Measurements from ENCODE around the gene PNCK. TPM values are rescaled to one million over a fixed set of nuclear protein-coding genes. Genes with fewer than 3 reads are reported as not detected.

Gene PNCK
- total RNA-seq, 1 experiment from 2014 or later, result 0.84 TPM

DNA sequence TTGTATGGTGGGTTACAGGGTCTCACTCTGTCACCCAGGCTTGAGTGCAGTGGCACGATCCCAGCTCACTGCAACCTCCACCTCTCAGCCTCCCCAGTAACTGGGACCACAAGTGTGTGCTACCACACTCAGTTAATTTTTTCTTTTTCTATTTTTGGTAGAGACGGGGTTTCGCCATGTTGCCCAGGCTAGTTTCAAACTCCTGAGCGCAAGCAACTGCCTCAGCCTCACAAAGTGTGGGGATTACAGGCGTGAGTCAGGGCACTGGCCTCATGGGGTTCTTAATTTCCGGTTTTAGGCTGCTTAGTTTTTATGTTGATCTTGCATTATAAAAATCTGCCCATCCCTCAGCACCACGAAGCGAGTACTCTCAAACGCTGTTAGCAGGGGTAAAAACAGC lies 43.8 kb upstream of the PNCK start:
- H3K27me3 ChIP-seq (ENCODE audit: insufficient read depth, low read length), result no peaks in the 10 kb centered on the region
- CTCF ChIA-PET, result no interaction called here

More for the DNA sequence above, 43.8 kb upstream of the PNCK start:
- H3K4me3 ChIP-seq (replicated peaks in 1 of 2; ENCODE audit: low read depth in 1 of 2, low read length in 2 of 2), result no peak overlapping the region
- H3K36me3 ChIP-seq (ENCODE audit: control insufficient read depth in 1 of 2, insufficient read depth in 2 of 2, low read length in 2 of 2), result peaks cover 25 to 34% of the 10 kb centered on the region in 2 experiments; a peak in 3 of 4 replicates
- H2AFZ ChIP-seq (ENCODE audit: low read depth, low read length, poor library complexity, severe bottlenecking), result no peak overlapping the region
- ATAC-seq, result no peak
- RAD21 ChIA-PET (ENCODE audit: low non-redundant PET in 1 of 2, low total read pairs in 2 of 2, uncharacterized antibody in 2 of 2, unreplicated experiment in 2 of 2), result no interaction called here
- intact Hi-C loops (cut with micrococcal nuclease), result no loop called here
- peaks cover 43% of the 10 kb centered on the region for H3K79me2 ChIP-seq (ENCODE audit: insufficient read depth, low read length)
- DNase-seq (ENCODE audit: low read depth, low spot score), result no peak
- no TSS peak for BruUV-seq (replicated peaks)
- H3K9ac ChIP-seq (ENCODE audit: low read length), result no peak overlapping the region
- no peaks in the 10 kb centered on the region for H4K20me1 ChIP-seq (ENCODE audit: insufficient read depth)
- H3K9me3 ChIP-seq (ENCODE audit: control insufficient read depth in 1 of 2, insufficient read depth in 1 of 2, low read depth in 1 of 2, low read length in 2 of 2), result no peaks in the 10 kb centered on the region
- peaks cover 4% of the 10 kb centered on the region in 2 experiments; a peak in 1 of 4 replicates for H3K4me1 ChIP-seq (ENCODE audit: control insufficient read depth in 1 of 2, insufficient read depth in 2 of 2, low read length in 2 of 2)
- POLR2A ChIA-PET, result no interaction called here
- TF ChIP-seq, protein P1, sequence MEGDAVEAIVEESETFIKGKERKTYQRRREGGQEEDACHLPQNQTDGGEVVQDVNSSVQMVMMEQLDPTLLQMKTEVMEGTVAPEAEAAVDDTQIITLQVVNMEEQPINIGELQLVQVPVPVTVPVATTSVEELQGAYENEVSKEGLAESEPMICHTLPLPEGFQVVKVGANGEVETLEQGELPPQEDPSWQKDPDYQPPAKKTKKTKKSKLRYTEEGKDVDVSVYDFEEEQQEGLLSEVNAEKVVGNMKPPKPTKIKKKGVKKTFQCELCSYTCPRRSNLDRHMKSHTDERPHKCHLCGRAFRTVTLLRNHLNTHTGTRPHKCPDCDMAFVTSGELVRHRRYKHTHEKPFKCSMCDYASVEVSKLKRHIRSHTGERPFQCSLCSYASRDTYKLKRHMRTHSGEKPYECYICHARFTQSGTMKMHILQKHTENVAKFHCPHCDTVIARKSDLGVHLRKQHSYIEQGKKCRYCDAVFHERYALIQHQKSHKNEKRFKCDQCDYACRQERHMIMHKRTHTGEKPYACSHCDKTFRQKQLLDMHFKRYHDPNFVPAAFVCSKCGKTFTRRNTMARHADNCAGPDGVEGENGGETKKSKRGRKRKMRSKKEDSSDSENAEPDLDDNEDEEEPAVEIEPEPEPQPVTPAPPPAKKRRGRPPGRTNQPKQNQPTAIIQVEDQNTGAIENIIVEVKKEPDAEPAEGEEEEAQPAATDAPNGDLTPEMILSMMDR (IDR thresholded peaks at IDR 0.05 in 2 of 3, conservative IDR thresholded peaks at IDR 0.05 in 1 of 3; ENCODE audit: borderline replicate concordance in 1 of 3, insufficient read depth in 1 of 3, low read depth in 2 of 3, low read length in 2 of 3), result no peak
- TF ChIP-seq EZH2phosphoT487 (IDR thresholded peaks at IDR 0.05; ENCODE audit: borderline replicate concordance) (no peak), POLR2AphosphoS5 (IDR thresholded peaks at IDR 0.05; ENCODE audit: low read depth, low read length) (no peak), POLR2A (IDR thresholded peaks at IDR 0.05; ENCODE audit: borderline replicate concordance, extremely low read depth, insufficient read depth, insufficient read length) (no peak), CBX3 (IDR thresholded peaks at IDR 0.05; ENCODE audit: low read depth) (no peak), RAD21 (IDR thresholded peaks at IDR 0.05; ENCODE audit: low read depth) (no peak), SIN3A (IDR thresholded peaks at IDR 0.05; ENCODE audit: low read depth) (no peak), ZFX (IDR thresholded peaks at IDR 0.05) (no peak), YY1 (IDR thresholded peaks at IDR 0.05; ENCODE audit: extremely low read depth, insufficient replicate concordance, low read depth, low read length) (no peak), SP1 (IDR thresholded peaks at IDR 0.05; ENCODE audit: low read depth) (no peak), SRF (IDR thresholded peaks at IDR 0.05; ENCODE audit: low read depth) (no peak), JUND (IDR thresholded peaks at IDR 0.05) (no peak)
- TF ChIP-seq, protein P2, sequence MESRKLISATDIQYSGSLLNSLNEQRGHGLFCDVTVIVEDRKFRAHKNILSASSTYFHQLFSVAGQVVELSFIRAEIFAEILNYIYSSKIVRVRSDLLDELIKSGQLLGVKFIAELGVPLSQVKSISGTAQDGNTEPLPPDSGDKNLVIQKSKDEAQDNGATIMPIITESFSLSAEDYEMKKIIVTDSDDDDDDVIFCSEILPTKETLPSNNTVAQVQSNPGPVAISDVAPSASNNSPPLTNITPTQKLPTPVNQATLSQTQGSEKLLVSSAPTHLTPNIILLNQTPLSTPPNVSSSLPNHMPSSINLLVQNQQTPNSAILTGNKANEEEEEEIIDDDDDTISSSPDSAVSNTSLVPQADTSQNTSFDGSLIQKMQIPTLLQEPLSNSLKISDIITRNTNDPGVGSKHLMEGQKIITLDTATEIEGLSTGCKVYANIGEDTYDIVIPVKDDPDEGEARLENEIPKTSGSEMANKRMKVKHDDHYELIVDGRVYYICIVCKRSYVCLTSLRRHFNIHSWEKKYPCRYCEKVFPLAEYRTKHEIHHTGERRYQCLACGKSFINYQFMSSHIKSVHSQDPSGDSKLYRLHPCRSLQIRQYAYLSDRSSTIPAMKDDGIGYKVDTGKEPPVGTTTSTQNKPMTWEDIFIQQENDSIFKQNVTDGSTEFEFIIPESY (IDR thresholded peaks at IDR 0.05; ENCODE audit: extremely low read depth, insufficient replicate concordance, low read length), result no peak
- TF ChIP-seq, protein P3, sequence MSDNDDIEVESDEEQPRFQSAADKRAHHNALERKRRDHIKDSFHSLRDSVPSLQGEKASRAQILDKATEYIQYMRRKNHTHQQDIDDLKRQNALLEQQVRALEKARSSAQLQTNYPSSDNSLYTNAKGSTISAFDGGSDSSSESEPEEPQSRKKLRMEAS (IDR thresholded peaks at IDR 0.05), result no peak
- TF ChIP-seq, protein P4, sequence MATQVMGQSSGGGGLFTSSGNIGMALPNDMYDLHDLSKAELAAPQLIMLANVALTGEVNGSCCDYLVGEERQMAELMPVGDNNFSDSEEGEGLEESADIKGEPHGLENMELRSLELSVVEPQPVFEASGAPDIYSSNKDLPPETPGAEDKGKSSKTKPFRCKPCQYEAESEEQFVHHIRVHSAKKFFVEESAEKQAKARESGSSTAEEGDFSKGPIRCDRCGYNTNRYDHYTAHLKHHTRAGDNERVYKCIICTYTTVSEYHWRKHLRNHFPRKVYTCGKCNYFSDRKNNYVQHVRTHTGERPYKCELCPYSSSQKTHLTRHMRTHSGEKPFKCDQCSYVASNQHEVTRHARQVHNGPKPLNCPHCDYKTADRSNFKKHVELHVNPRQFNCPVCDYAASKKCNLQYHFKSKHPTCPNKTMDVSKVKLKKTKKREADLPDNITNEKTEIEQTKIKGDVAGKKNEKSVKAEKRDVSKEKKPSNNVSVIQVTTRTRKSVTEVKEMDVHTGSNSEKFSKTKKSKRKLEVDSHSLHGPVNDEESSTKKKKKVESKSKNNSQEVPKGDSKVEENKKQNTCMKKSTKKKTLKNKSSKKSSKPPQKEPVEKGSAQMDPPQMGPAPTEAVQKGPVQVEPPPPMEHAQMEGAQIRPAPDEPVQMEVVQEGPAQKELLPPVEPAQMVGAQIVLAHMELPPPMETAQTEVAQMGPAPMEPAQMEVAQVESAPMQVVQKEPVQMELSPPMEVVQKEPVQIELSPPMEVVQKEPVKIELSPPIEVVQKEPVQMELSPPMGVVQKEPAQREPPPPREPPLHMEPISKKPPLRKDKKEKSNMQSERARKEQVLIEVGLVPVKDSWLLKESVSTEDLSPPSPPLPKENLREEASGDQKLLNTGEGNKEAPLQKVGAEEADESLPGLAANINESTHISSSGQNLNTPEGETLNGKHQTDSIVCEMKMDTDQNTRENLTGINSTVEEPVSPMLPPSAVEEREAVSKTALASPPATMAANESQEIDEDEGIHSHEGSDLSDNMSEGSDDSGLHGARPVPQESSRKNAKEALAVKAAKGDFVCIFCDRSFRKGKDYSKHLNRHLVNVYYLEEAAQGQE (IDR thresholded peaks at IDR 0.05; ENCODE audit: low read depth), result no peak
- H3K4me2 ChIP-seq (ENCODE audit: low read length), result no peak overlapping the region
- no peaks in the 10 kb centered on the region for H3K9me2 ChIP-seq (ENCODE audit: insufficient read depth)
- no peak overlapping the region for H3K27ac ChIP-seq (ENCODE audit: low read depth, low read length)
